IPS-15b (cell line): ENCODE data around the gene GFRA1.

Source experiments
- H3K27me3 ChIP-seq: one replicate; pipeline ENCODE4 v1.6.1; 2013; ENCODE audit warnings: low read length; ENCODE audit not compliant: control insufficient read depth, insufficient read depth
- H3K36me3 ChIP-seq: one replicate; pipeline ENCODE4 v1.6.1; 2013; ENCODE audit warnings: low read length; ENCODE audit not compliant: control insufficient read depth, insufficient read depth
- H3K4me1 ChIP-seq: one replicate; pipeline ENCODE4 v1.6.1; 2013; ENCODE audit warnings: mild to moderate bottlenecking, low read length; ENCODE audit not compliant: control insufficient read depth, insufficient read depth
- H3K4me3 ChIP-seq: one replicate; pipeline ENCODE4 v1.5.1; 2013; ENCODE audit warnings: low read depth, low read length
- H3K9ac ChIP-seq: one replicate; pipeline ENCODE4 v1.6.1; 2013; ENCODE audit warnings: low read depth, mild to moderate bottlenecking, low read length
- H3K9me3 ChIP-seq: one replicate; pipeline ENCODE4 v1.6.1; 2013; ENCODE audit warnings: mild to moderate bottlenecking, low read length; ENCODE audit not compliant: control insufficient read depth, insufficient read depth

The GFRA1 gene

GRCh38 chr10:116113721-116114501 lies 159.1 kb downstream of the GFRA1 start:
- Histone ChIP-seq H3K4me1 (peaks cover 3% of the 10 kb centered on the region), H3K36me3 (no peaks in the 10 kb centered on the region), H3K4me3 (no peak overlapping the region), H3K9ac (no peak overlapping the region), H3K27me3 (no peaks in the 10 kb centered on the region), H3K9me3 (no peaks in the 10 kb centered on the region)

- peaks cover 3% of the 10 kb centered on the region for H3K4me1 ChIP-seq
- H3K9ac ChIP-seq: no peak overlapping the region
- no peaks in the 10 kb centered on the region for H3K9me3 ChIP-seq
- H3K4me3 ChIP-seq: no peak overlapping the region
- no peaks in the 10 kb centered on the region for H3K36me3 ChIP-seq
- no peaks in the 10 kb centered on the region for H3K27me3 ChIP-seq
These were observed 160.5 kb downstream of the GFRA1 start for GRCh38 chr10:116112232-116113231.

GRCh38 chr10:116111483-116112095 lies 161.4 kb downstream of the GFRA1 start:
- Histone ChIP-seq H3K36me3 (no peaks in the 10 kb centered on the region), H3K4me3 (no peak overlapping the region), H3K9me3 (no peaks in the 10 kb centered on the region), H3K9ac (no peak overlapping the region), H3K4me1 (peaks cover 3% of the 10 kb centered on the region), H3K27me3 (no peaks in the 10 kb centered on the region)

- Histone ChIP-seq H3K9ac (no peak overlapping the region), H3K36me3 (no peaks in the 10 kb centered on the region), H3K9me3 (no peaks in the 10 kb centered on the region), H3K4me1 (peaks cover 3% of the 10 kb centered on the region), H3K4me3 (no peak overlapping the region), H3K27me3 (no peaks in the 10 kb centered on the region)
These were observed 162.3 kb downstream of the GFRA1 start for GRCh38 chr10:116110736-116111135.

- Histone ChIP-seq H3K27me3 (no peaks in the 10 kb centered on the region), H3K4me3 (no peak overlapping the region)
These were observed 163.1 kb downstream of the GFRA1 start for GRCh38 chr10:116109881-116110280.

GRCh38 chr10:116109481-116109880 lies 163.5 kb downstream of the GFRA1 start:
- Histone ChIP-seq H3K9ac (no peak overlapping the region), H3K4me1 (no peaks in the 10 kb centered on the region), H3K4me3 (no peak overlapping the region), H3K36me3 (no peaks in the 10 kb centered on the region), H3K27me3 (no peaks in the 10 kb centered on the region), H3K9me3 (no peaks in the 10 kb centered on the region)

More at GRCh38 chr10:116109881-116110280, 163.1 kb downstream of the GFRA1 start:
- Histone ChIP-seq H3K36me3 (no peaks in the 10 kb centered on the region), H3K4me1 (no peaks in the 10 kb centered on the region), H3K9me3 (no peaks in the 10 kb centered on the region), H3K9ac (no peak overlapping the region)

- Histone ChIP-seq H3K9me3 (no peaks in the 10 kb centered on the region), H3K4me1 (no peaks in the 10 kb centered on the region), H3K27me3 (no peaks in the 10 kb centered on the region), H3K36me3 (no peaks in the 10 kb centered on the region), H3K9ac (no peak overlapping the region), H3K4me3 (no peak overlapping the region)
These were observed 164.9 kb downstream of the GFRA1 start for GRCh38 chr10:116108095-116108494.

GRCh38 chr10:116106611-116107010 lies 166.4 kb downstream of the GFRA1 start:
- Histone ChIP-seq H3K9ac (no peak overlapping the region), H3K27me3 (no peaks in the 10 kb centered on the region), H3K4me1 (no peaks in the 10 kb centered on the region), H3K9me3 (no peaks in the 10 kb centered on the region), H3K4me3 (no peak overlapping the region), H3K36me3 (no peaks in the 10 kb centered on the region)

- no peaks in the 10 kb centered on the region for H3K9me3 ChIP-seq
- H3K4me3 ChIP-seq: no peak overlapping the region
- H3K4me1 ChIP-seq: no peaks in the 10 kb centered on the region
- H3K27me3 ChIP-seq: no peaks in the 10 kb centered on the region
- H3K9ac ChIP-seq: no peak overlapping the region
- H3K36me3 ChIP-seq: no peaks in the 10 kb centered on the region
These were observed 167.7 kb downstream of the GFRA1 start for GRCh38 chr10:116105264-116105663.

GRCh38 chr10:116104210-116104932 lies 168.6 kb downstream of the GFRA1 start:
- Histone ChIP-seq H3K9ac (no peak overlapping the region), H3K36me3 (no peaks in the 10 kb centered on the region), H3K4me1 (no peaks in the 10 kb centered on the region), H3K9me3 (no peaks in the 10 kb centered on the region), H3K4me3 (no peak overlapping the region), H3K27me3 (no peaks in the 10 kb centered on the region)

- no peaks in the 10 kb centered on the region for H3K27me3 ChIP-seq
- H3K36me3 ChIP-seq: no peaks in the 10 kb centered on the region
- no peak overlapping the region for H3K9ac ChIP-seq
- H3K4me1 ChIP-seq: no peaks in the 10 kb centered on the region
- no peak overlapping the region for H3K4me3 ChIP-seq
- no peaks in the 10 kb centered on the region for H3K9me3 ChIP-seq
These were observed 169.3 kb downstream of the GFRA1 start for GRCh38 chr10:116103668-116104067.
